GM19043 (cell line): ENCODE data around the gene GALNT18.
A peak's percentile ranks its signal among the peaks of the same experiment; 100 is the strongest.

Source experiments
- ATAC-seq: cut with Tn5 transposase; IDR thresholded peaks from one replicate; pipeline ENCODE4 v1.9.1; 2021; ENCODE audit warnings: low read depth; ENCODE audit not compliant: unreplicated experiment

GALNT18 gene

GRCh38 chr11:11621573-11622339 lies at the start of gene GALNT18:
TSS of gene GALNT18 (minus strand) at chr11:11622005.
- peak; percentile 97 for ATAC-seq

- ATAC-seq = no peak
These were observed 48.8 kb upstream of the GALNT18 start for GRCh38 chr11:11670574-11670973.

GRCh38 chr11:11669233-11669846 lies 47.5 kb upstream of the GALNT18 start:
- ATAC-seq = no peak

GRCh38 chr11:11668781-11669180 lies 47.0 kb upstream of the GALNT18 start:
- no peak for ATAC-seq

GRCh38 chr11:11668274-11668673 lies 46.5 kb upstream of the GALNT18 start:
- no peak for ATAC-seq

GRCh38 chr11:11667056-11667455 lies 45.3 kb upstream of the GALNT18 start:
- ATAC-seq = no peak

- ATAC-seq = no peak
These were observed 43.6 kb upstream of the GALNT18 start for GRCh38 chr11:11665407-11665806.

- ATAC-seq = no peak
These were observed 42.1 kb upstream of the GALNT18 start for GRCh38 chr11:11663907-11664306.

GRCh38 chr11:11662578-11662977 lies 40.8 kb upstream of the GALNT18 start:
- no peak for ATAC-seq

GRCh38 chr11:11661326-11662040 lies 39.7 kb upstream of the GALNT18 start:
- no peak for ATAC-seq

- ATAC-seq = no peak
These were observed 38.5 kb upstream of the GALNT18 start for GRCh38 chr11:11660363-11660740.

GRCh38 chr11:11659567-11660362 lies 38.0 kb upstream of the GALNT18 start:
- ATAC-seq = no peak

GRCh38 chr11:11657218-11657955 lies 35.6 kb upstream of the GALNT18 start:
- ATAC-seq = no peak

- ATAC-seq = no peak
These were observed 19.8 kb upstream of the GALNT18 start for GRCh38 chr11:11641581-11641980.

GRCh38 chr11:11640996-11641395 lies 19.2 kb upstream of the GALNT18 start:
- ATAC-seq = no peak

- no peak for ATAC-seq
These were observed 18.3 kb upstream of the GALNT18 start for GRCh38 chr11:11640152-11640551.

GRCh38 chr11:11636671-11637070 lies 14.9 kb upstream of the GALNT18 start:
- no peak for ATAC-seq

- no peak for ATAC-seq
These were observed 13.6 kb upstream of the GALNT18 start for GRCh38 chr11:11635443-11635842.

- no peak for ATAC-seq
These were observed 7.6 kb upstream of the GALNT18 start for GRCh38 chr11:11629368-11629767.

- ATAC-seq = no peak
These were observed 6.8 kb upstream of the GALNT18 start for GRCh38 chr11:11628651-11629050.
